ENCODE results near the gene MIDN. TPM values are rescaled to one million over a fixed set of nuclear protein-coding genes. Genes with fewer than 3 reads are reported as not detected.

Gene MIDN
- total RNA-seq: 10 to 100 TPM in 1 of 2 donors, 1 to 10 TPM in 1; 9.3 to 12.3 TPM

DNA sequence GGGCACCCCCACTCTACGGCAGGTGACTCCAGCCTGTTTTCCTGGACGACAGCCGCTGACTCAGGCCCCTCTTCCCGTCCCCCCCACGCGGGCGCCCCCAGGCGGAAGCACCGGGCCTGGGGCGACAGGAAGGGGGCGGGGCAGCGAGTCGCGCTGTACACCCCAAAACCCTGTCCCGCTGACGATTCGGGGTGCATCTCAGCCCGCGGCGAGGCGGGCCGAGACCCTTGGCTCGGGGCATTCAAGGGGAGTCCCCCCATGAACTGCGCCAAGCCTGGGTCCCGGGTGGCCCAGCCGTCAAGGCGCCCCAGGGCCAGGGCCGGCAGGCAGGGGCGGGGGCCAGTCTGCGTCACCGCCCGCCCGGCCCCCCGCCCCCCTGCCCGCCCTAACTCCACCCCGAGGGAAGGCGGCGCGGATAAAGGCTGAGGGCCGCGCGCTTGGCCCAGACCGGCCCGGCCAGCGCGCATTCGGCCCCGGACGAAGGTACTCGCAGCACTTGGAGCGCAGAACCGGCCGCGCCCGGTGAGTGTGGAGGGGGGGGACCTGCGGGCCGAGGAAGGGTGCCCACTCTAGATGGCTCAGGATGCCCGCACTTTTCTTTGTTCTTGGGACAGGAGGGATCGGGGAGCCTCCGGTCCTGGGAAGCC, at the start of gene MIDN:
TSS of gene MIDN (plus strand) at position 445 of the 647 bp plus-strand sequence. CDS start 1,714 bp downstream, outside the sequence.

DNA sequence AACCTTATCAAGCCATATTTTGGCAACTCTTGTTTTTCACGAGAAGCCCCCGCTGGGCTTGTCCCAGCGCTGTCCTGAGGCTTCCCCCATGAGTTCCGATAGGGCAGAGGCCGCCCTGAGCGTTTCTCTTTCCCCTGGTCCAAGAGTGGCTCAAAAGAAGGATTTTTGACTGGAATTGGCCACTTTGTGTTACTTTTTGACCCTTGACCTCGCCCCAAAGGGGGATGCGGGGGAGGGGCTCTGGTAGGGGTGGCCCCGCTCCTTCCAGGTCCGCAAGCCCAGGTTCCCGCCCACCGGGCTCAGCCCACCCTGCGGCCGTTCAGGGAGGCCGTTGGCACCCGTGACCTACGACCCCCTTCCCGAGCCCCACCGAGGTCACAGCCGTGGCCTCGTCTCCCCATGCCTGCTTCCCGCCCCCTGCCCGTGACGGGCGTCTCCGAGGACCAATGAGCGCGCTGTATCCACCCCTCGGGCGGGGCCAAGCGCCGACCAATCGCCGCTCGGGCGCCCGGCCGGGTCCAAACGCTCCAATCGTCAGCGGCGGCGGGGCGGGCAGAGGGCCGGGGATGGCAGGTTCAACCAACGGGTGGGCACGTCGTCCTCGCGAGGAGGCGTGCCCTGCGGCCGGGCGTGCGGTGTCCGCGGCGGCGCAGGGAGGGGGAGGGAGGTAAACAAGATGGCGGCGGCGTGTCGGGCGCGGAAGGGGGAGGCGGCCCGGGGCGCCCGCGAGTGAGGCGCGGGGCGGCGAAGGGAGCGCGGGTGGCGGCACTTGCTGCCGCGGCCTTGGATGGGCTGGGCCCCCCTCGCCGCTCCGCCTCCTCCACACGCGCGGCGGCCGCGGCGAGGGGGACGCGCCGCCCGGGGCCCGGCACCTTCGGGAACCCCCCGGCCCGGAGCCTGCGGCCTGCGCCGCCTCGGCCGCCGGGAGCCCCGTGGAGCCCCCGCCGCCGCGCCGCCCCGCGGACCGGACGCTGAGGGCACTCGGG, 43.0 kb upstream of the MIDN start, which contains the start of gene STK11:
TSS of gene STK11 (plus strand) at position 665 of the 986 bp plus-strand sequence. CDS start 1,136 bp downstream, outside the sequence.

DNA sequence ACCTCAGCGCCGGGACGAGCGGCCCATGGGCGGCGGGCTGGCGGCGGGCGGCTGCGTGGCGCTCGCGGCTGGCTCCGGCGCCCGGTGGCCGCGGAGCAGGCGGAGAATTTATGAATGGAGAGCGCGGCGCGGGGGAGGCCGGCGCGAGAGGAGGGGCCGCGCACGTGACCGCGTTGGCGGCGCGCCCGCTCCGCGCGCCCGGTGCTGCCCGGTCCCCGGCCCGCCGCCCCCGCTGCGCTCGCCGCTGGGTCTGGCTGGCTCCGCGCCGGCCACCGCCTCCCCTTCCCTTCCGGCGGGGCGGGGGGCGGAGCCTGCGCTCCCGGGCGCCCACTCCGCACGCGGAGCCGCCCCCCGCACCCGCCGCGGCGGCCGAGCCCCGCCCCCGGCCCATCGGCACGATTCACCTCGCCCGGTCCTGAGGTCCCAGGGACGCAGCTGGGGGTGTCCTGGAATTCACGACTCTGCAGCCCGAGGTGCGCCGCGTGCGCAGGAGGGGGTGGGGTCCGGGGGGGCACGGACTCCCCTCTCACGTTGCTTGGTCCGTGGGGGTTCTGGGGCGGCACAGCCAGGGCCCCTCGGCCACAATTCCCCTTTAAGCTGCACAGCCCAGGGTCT, 10.5 kb upstream of the MIDN start, which contains the start of gene CBARP:
TSS of gene CBARP (minus strand) at position 252 of the 615 bp plus-strand sequence. CDS start 1,905 bp downstream, outside the sequence.

DNA sequence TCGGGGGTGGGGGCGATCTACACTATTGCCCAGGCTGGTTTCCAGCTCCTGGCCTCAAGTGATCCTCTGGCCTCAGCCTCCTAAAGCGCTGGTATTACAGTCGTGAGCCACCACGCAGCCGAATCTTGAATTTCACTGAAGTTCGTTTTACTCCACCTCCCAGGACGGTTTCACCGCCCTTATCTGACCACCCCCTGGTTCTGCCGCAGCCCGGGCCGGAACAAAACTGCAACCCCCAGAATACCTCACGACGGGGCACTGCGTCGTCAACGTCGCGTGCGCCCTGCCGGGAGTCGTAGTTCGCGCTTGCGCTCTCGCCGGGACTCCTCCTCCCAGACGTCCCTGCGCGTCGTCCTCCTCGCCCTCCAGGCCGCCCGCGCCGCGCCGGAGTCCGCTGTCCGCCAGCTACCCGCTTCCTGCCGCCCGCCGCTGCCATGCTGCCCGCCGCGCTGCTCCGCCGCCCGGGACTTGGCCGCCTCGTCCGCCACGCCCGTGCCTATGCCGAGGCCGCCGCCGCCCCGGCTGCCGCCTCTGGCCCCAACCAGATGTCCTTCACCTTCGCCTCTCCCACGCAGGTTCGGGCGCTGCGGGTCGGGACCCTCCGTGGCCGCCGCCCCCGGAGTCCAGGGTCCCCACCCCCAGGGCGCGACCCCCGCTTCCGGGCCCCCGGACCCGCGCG, 6.8 kb upstream of the MIDN start, which contains the start of gene ATP5F1D:
TSS of gene ATP5F1D (plus strand) at position 335 of the 679 bp plus-strand sequence. CDS start at position 435, 100 bp downstream.

DNA sequence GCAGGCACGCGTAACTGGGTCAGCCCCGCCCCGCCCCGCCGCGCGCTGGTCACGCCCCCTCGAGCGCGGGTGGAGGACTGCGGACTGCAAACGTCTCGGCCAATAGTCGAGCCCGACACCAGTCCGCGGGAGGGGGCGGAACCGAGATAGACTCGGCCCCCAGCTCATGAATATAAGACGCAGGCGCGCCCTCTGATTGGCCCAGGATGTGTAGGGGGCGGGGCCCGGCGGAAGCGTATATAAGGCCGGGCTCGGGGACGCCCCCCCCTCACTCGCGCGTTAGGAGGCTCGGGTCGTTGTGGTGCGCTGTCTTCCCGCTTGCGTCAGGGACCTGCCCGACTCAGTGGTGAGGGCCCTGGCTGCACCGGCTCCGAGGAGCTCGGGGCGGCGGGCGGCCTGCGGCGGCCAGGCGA, 20.7 kb downstream of the MIDN start, which contains the start of gene CIRBP:
TSS of gene CIRBP (plus strand) at position 268 of the 413 bp plus-strand sequence. CDS start 1,602 bp downstream, outside the sequence.

DNA sequence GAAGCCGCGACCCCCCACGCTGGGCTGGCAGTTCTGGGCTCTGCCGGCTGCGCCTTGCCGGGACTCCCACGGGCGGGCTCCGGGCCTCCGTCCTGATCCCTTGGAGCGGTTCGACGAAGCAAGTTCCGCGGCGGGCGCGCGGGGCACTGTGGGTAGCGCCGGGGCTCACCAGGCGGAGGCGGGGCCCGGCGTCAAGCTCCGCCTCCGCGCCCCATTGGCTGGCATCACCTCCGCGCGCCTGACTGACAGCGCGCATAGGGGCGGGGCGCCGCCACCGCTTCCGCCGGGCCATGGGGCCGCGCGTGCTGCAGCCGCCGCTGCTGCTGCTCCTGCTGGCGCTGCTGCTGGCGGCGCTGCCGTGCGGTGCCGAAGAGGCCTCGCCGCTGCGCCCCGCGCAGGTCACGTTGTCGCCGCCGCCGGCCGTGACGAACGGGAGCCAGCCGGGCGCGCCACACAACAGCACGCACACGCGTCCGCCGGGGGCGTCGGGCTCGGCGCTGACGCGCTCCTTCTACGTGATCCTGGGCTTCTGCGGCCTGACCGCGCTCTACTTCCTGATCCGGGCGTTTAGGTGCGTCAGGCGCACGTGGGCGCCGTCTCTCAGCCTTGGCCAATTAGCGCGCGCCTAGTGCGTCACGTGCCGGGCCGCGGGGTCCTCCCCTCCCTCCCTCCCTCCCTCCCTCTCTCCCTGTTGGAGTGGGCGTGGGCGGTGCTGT, 27.0 kb downstream of the MIDN start, which contains the start of gene FAM174C:
TSS of gene FAM174C (plus strand) at position 271 of the 716 bp plus-strand sequence. CDS start at position 291, 20 bp downstream.

DNA sequence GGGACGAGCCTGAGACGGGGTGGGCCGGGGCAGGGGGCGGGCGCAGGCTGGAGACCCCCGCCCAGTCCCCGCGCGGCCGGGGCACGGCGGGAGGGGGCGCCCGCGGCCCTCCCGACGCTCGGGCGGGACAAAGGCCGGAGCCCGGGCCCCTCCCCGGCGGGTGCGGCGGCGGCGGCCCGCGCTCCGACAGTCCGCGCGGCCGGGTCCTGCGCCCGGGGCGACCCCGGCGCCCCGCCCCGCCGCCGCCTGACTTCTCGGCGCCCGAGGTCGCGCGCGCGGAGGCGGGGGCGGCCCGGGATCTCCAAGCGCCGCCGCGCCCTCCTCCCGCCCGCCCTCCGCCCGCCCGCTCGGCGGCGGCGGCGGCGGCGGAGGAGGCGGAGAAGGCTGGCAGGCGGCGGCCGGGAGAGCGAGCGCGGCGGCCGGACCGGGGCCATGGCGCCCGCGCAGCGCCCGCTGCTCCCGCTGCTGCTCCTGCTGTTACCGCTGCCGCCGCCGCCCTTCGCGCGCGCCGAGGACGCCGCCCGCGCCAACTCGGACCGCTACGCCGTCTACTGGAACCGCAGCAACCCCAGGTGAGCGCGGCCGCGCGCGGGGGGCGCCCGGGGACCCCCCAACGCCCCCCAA, 37.5 kb downstream of the MIDN start, which contains the start of gene EFNA2:
TSS of gene EFNA2 (plus strand) at position 137 of the 624 bp plus-strand sequence. CDS start at position 433, 296 bp downstream.

Other genes with a start within 250 kb of the MIDN start
- under 1 TPM in 1 of 2 donors, not detected in 1; under 0.01 TPM for gene GRIN3B, start 248.2 kb upstream of the MIDN start, total RNA-seq
- gene TMEM259, start 227.5 kb upstream of the MIDN start, total RNA-seq: 100 to 1,000 TPM; 109 to 124 TPM
- gene RNU6-2, start 227.1 kb upstream of the MIDN start, total RNA-seq: not detected
- 10 to 100 TPM; 22.0 to 48.6 TPM for gene CNN2, start 222.0 kb upstream of the MIDN start, total RNA-seq
- 10 to 100 TPM in 1 of 2 donors, 1 to 10 TPM in 1; 9.0 to 14.8 TPM for gene ABCA7, start 208.5 kb upstream of the MIDN start, total RNA-seq
- gene ARHGAP45, start 181.4 kb upstream of the MIDN start, total RNA-seq: 1 to 10 TPM in 1 of 2 donors, under 1 TPM in 1; 0.69 to 4.0 TPM
- gene POLR2E, start 153.2 kb upstream of the MIDN start, total RNA-seq: 100 to 1,000 TPM in 1 of 2 donors, 10 to 100 TPM in 1; 69.2 to 110 TPM
- gene GPX4, start 144.6 kb upstream of the MIDN start, total RNA-seq: 100 to 1,000 TPM; 109 to 195 TPM
- 10 to 100 TPM; 63.7 to 63.9 TPM for gene SBNO2, start 74.3 kb upstream of the MIDN start, total RNA-seq
- gene STK11, start 42.8 kb upstream of the MIDN start, total RNA-seq: 10 to 100 TPM; 50.9 to 58.9 TPM
- 1 to 10 TPM; 2.4 to 3.3 TPM for gene CBARP, start 10.6 kb upstream of the MIDN start, total RNA-seq
- gene ATP5F1D, start 6.8 kb upstream of the MIDN start, total RNA-seq: 10 to 100 TPM; 19.6 to 31.0 TPM
- gene CIRBP, start 20.7 kb downstream of the MIDN start, total RNA-seq: 100 to 1,000 TPM in 1 of 2 donors, 10 to 100 TPM in 1; 67.3 to 137 TPM
- 10 to 100 TPM; 47.8 to 63.6 TPM for gene FAM174C, start 26.9 kb downstream of the MIDN start, total RNA-seq
- gene EFNA2, start 37.3 kb downstream of the MIDN start, total RNA-seq: not detected
- 10 to 100 TPM; 87.2 to 89.5 TPM for gene NDUFS7, start 135.3 kb downstream of the MIDN start, total RNA-seq
- gene GAMT, start 153.0 kb downstream of the MIDN start, total RNA-seq: 10 to 100 TPM; 19.3 to 20.6 TPM
- 10 to 100 TPM; 41.6 to 61.6 TPM for gene DAZAP1, start 159.0 kb downstream of the MIDN start, total RNA-seq
- gene RPS15, start 189.8 kb downstream of the MIDN start, total RNA-seq: 100 to 1,000 TPM; 480 to 582 TPM
- gene APC2, start 201.5 kb downstream of the MIDN start, total RNA-seq: under 1 TPM; under 0.01 TPM
- gene C19orf25, start 230.6 kb downstream of the MIDN start, total RNA-seq: 10 to 100 TPM; 20.0 to 26.6 TPM
- gene PCSK4, start 241.8 kb downstream of the MIDN start, total RNA-seq: 1 to 10 TPM in 1 of 2 donors, under 1 TPM in 1; 0.67 to 2.4 TPM
- gene REEP6, start 242.6 kb downstream of the MIDN start, total RNA-seq: 1 to 10 TPM; 3.0 to 3.1 TPM